Muscle layer of duodenum (tissue), 2 donors: ENCODE measurements around the gene MYO15B.

Source experiments
- H3K27ac ChIP-seq: one replicate; pipeline ENCODE4 v1.7.0; 2013; ENCODE audit warnings: mild to moderate bottlenecking, low read length
- H3K27me3 ChIP-seq: one replicate; pipeline ENCODE4 v1.7.0; 2013; ENCODE audit warnings: low read depth, mild to moderate bottlenecking, control low read depth, low read length
- H3K36me3 ChIP-seq, 2 donors: one replicate each; pipeline ENCODE4 v1.7.0; 2013; ENCODE audit warnings: low read length in 2 of 2, control low read depth in 1 of 2, mild to moderate bottlenecking in 1 of 2; ENCODE audit not compliant: insufficient read depth in 2 of 2, control insufficient read depth in 1 of 2
- H3K4me1 ChIP-seq, 2 donors: one replicate each; pipeline ENCODE4 v1.7.0; 2013; ENCODE audit warnings: low read length in 2 of 2, mild to moderate bottlenecking in 2 of 2, control low read depth in 1 of 2, moderate library complexity in 1 of 2; ENCODE audit not compliant: insufficient read depth in 2 of 2, control insufficient read depth in 1 of 2
- H3K4me3 ChIP-seq, 2 donors: one replicate each; pipeline ENCODE4 v1.7.0; 2013; ENCODE audit warnings: low read length in 2 of 2, low read depth in 1 of 2, mild to moderate bottlenecking in 1 of 2
- H3K9me3 ChIP-seq, 2 donors: one replicate each; pipeline ENCODE4 v1.7.0; 2013; ENCODE audit warnings: low read length in 2 of 2, control low read depth in 1 of 2, mild to moderate bottlenecking in 1 of 2; ENCODE audit not compliant: control insufficient read depth in 1 of 2
- donor health status: healthy.

Gene MYO15B

DNA sequence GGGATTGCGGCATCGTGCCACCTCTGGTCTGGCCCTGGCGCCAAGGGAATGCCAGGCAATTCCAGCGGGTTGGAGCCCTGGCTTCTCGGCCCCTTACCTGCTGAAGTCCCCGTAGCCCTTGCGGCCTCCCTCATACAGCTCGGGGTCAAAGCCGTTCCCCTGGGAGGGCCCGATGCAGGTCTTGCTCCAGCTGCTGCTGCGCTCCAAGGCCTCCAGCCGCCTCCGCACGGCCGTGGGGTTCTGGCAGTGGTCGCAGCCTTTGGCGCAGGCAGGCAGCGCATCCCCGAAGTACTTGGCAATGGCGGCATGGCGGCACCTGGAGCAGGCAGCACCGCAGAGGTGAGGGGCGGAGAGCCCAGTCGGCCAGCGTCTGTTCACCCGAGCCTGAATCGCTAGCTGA is 43.8 kb downstream of the MYO15B start:
- Histone ChIP-seq H3K27ac (no peak overlapping the region), H3K9me3 (no peaks in the 10 kb centered on the region), H3K4me3 (no peak overlapping the region), H3K27me3 (no peaks in the 10 kb centered on the region), H3K36me3 (peaks cover 6 to 15% of the 10 kb centered on the region in 2 donors), H3K4me1 (peaks cover 6 to 22% of the 10 kb centered on the region in 2 donors)

GRCh38 chr17:75632428-75632827 is 44.8 kb downstream of the MYO15B start:
- no peaks in the 10 kb centered on the region for H3K9me3 ChIP-seq
- H3K36me3 ChIP-seq = peaks cover under 1 to 5% of the 10 kb centered on the region in 2 donors
- H3K4me1 ChIP-seq = peaks cover 6 to 33% of the 10 kb centered on the region in 2 donors
- no peak overlapping the region for H3K4me3 ChIP-seq
- no peak overlapping the region for H3K27ac ChIP-seq
- H3K27me3 ChIP-seq = no peaks in the 10 kb centered on the region

DNA sequence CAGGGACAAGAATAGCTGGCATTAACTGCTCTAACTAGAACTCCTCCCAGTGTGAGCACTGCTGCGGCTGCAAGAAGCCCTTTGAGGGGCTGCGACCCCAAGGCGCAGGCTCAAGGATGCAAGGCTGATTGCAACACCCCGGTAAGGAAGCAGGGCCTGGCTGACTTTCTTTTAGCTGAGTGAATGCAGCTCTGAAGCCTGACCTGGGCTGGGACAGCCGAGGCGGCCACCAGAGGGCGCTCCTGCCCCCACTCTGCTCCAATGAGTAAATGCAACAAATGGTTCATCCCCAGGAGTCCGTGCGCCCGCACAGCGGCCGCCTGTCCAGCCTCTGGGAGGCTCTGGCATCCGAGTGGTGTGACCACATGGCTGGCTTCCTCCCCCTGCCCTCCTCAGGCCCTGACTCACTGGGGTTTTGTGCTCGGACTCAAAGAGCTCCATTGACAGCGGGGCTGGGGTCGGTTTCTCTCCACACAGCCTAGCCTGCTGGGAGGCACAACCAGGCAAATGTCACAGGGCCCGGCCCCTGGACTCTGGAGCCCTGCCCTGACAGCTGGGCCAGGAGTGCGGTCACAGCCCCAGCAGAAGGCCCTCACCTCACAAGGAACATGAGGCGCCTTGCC is 45.4 kb downstream of the MYO15B start, which contains the start of gene SMIM5:
Gene SMIM5, plus strand, starts transcription at position 572 of the 623 bp plus-strand sequence. CDS start 6,768 bp downstream, outside the sequence.
- Histone ChIP-seq H3K36me3 (peaks cover 0 to 3% of the 10 kb centered on the region in 2 donors), H3K4me3 (peak within 1 kb of the TSS; percentile 11 to 45), H3K27ac (peak within 1 kb of the TSS; percentile 69), H3K27me3 (no peaks in the 10 kb centered on the region), H3K4me1 (peaks cover 6 to 35% of the 10 kb centered on the region in 2 donors), H3K9me3 (no peaks in the 10 kb centered on the region)

GRCh38 chr17:75633486-75634375 is 46.1 kb downstream of the MYO15B start:
- peaks cover 6 to 35% of the 10 kb centered on the region in 2 donors for H3K4me1 ChIP-seq
- H3K27me3 ChIP-seq = no peaks in the 10 kb centered on the region
- H3K36me3 ChIP-seq = peaks cover 0 to 7% of the 10 kb centered on the region in 2 donors
- no peaks in the 10 kb centered on the region for H3K9me3 ChIP-seq
- peak overlapping the region; percentile 11 to 45 for H3K4me3 ChIP-seq
- peak overlapping the region; percentile 69 for H3K27ac ChIP-seq

DNA sequence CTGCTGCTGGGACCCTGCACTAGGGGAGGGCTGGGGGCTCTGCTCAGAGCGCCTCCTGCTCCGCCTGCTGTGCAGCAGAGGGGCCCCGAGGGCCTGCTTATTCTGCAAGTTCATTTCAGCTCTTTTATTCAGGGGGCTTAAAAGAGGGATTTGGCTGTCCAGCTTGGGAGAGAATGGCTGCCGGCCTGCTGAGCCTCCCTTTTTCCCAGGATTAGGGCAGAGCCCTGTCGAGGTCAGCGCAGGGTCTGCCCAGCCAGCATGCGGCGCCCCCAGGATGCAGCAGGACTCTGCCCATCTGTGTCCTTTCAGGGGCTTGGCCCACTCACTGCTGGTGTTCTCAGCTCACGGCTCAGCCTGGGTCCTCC is 46.8 kb downstream of the MYO15B start:
- H3K36me3 ChIP-seq = peaks cover 0 to 7% of the 10 kb centered on the region in 2 donors
- H3K4me1 ChIP-seq = peaks cover 6 to 35% of the 10 kb centered on the region in 2 donors
- no peak overlapping the region for H3K27ac ChIP-seq
- no peaks in the 10 kb centered on the region for H3K9me3 ChIP-seq
- H3K4me3 ChIP-seq = peak overlapping the region in 1 of 2 donors; percentile 45
- H3K27me3 ChIP-seq = no peaks in the 10 kb centered on the region

- Histone ChIP-seq H3K4me3 (peak overlapping the region in 1 of 2 donors; percentile 45), H3K9me3 (no peaks in the 10 kb centered on the region), H3K27ac (no peak overlapping the region), H3K27me3 (no peaks in the 10 kb centered on the region), H3K4me1 (peaks cover 6 to 35% of the 10 kb centered on the region in 2 donors), H3K36me3 (peaks cover 0 to 9% of the 10 kb centered on the region in 2 donors)
These were observed 47.4 kb downstream of the MYO15B start for GRCh38 chr17:75634754-75635609.

DNA sequence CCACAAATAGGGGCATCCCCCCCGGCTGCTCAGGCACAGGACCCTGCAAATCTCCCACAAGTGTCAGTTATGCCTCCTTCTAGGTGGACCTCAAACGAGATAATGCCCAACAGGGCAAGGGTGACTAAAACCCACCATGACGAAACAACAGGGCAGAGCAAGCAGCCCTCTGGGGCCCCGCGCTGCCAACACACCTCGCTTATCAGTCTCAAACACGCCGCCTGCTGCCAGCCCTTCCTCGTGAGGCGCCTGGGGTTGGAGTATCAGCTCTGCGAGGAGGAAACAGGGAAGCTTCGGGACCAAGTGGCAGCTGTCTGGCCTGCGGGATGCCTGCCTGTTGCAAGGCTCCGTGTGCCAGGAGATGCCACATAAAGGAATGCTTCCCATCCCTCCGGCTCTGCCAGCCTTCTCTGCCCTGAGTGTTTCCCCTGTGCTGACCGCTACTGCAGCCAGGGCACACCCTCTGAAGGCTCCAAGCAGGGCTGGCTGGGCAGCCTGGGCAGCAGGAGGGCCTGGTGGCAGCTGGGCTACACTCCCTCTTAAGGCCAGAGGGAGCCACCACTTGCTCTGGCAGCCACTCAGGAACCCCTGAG is 48.1 kb downstream of the MYO15B start:
- H3K4me3 ChIP-seq = peak overlapping the region in 1 of 2 donors; percentile 23
- H3K27ac ChIP-seq = no peak overlapping the region
- H3K27me3 ChIP-seq = no peaks in the 10 kb centered on the region
- peaks cover 6 to 35% of the 10 kb centered on the region in 2 donors for H3K4me1 ChIP-seq
- H3K36me3 ChIP-seq = peaks cover 0 to 15% of the 10 kb centered on the region in 2 donors
- no peaks in the 10 kb centered on the region for H3K9me3 ChIP-seq

- Histone ChIP-seq H3K4me1 (peaks cover 6 to 35% of the 10 kb centered on the region in 2 donors), H3K27me3 (no peaks in the 10 kb centered on the region), H3K9me3 (no peaks in the 10 kb centered on the region), H3K36me3 (peaks cover 0 to 18% of the 10 kb centered on the region in 2 donors), H3K27ac (no peak overlapping the region), H3K4me3 (no peak overlapping the region)
These were observed 49.0 kb downstream of the MYO15B start for GRCh38 chr17:75636381-75637142.

DNA sequence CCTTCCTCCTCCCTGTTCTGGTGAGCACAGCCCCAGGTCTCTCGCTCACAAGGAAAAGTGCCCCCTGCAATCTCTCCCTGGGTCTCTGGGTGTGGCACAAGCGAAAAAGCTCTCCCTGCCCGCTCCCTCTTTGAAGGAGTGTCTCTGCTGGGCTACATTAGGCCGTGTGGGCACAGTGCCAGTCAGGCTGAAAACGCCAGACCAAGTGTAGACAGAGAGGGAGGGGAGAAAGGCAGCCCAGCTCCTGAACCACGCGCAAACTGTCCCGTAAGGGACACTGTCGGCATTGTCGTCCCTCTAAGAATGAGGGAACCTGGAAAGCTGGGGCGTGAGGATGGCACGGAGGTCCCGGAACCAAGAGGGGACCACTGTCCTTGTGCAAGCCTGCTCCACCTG is 49.5 kb downstream of the MYO15B start:
- H3K4me3 ChIP-seq = no peak overlapping the region
- H3K36me3 ChIP-seq = peaks cover 0 to 18% of the 10 kb centered on the region in 2 donors
- H3K9me3 ChIP-seq = no peaks in the 10 kb centered on the region
- no peaks in the 10 kb centered on the region for H3K27me3 ChIP-seq
- no peak overlapping the region for H3K27ac ChIP-seq
- peaks cover 6 to 35% of the 10 kb centered on the region in 2 donors for H3K4me1 ChIP-seq

- no peak overlapping the region for H3K4me3 ChIP-seq
- H3K4me1 ChIP-seq = peaks cover 6 to 35% of the 10 kb centered on the region in 2 donors
- H3K36me3 ChIP-seq = peaks cover 0 to 18% of the 10 kb centered on the region in 2 donors
- H3K9me3 ChIP-seq = no peaks in the 10 kb centered on the region
- no peaks in the 10 kb centered on the region for H3K27me3 ChIP-seq
- H3K27ac ChIP-seq = no peak overlapping the region
These were observed 50.0 kb downstream of the MYO15B start for GRCh38 chr17:75637551-75637950.
